GM12878 (cell line): ENCODE measurements around the gene TSPAN7. TPM values are rescaled to one million over a fixed set of nuclear protein-coding genes. Genes with fewer than 3 reads are reported as not detected.
A peak's percentile ranks its signal among the peaks of the same experiment; 100 is the strongest.

Experiments used
- ATAC-seq: fragments of 200-7000 bp; cut with Tn5 transposase; 3 replicates; pipeline ENCODE4 v1.9.1; 2020; ENCODE audit warnings: mild to moderate bottlenecking, moderate library complexity
- BruUV-seq: library from RNA; stranded (reverse); fragments of 400-500 nt; replicated peaks from 2 replicates; lab custom pipeline; 2021; lab: Mats Ljungman, UMichigan
- CTCF ChIA-PET: fragments of 300-600 bp; sonication (Branson Sonifier 250); formaldehyde crosslinking; extraction: SDS; loops from one replicate; lab custom pipeline; 2021; ENCODE audit warnings: inconsistent platforms; lab: Yijun Ruan, JAX
- POLR2A ChIA-PET: fragments of 350-600 bp; formaldehyde crosslinking; extraction: SDS; loops from one replicate; lab custom pipeline; 2021; ENCODE audit warnings: inconsistent platforms; lab: Charles Lee
- RAD21 ChIA-PET: fragments of 300-600 bp; sonication (Branson Sonifier 250); formaldehyde crosslinking; loops from one replicate; lab custom pipeline; 2023; ENCODE audit warnings: antibody characterized with exemption; ENCODE audit not compliant: unreplicated experiment; lab: Charles Lee
- SMC1A ChIA-PET: fragments of 300-600 bp; sonication (Branson Sonifier 250); formaldehyde crosslinking; loops from one replicate; lab custom pipeline; 2023; ENCODE audit not compliant: unreplicated experiment, uncharacterized antibody; lab: Charles Lee
- DNase-seq: peaks from one replicate; pipeline ENCODE4 v3.0.0-alpha.2; 2011; ENCODE audit warnings: low read depth, low spot score
- FAIRE-seq: peaks from 3 replicates; lab custom pipeline; 2011; peaks lifted over from hg19 to GRCh38; lab: Jason Lieb, UNC
- H2AFZ ChIP-seq: 2 replicates; pipeline ENCODE4 v1.6.0; 2011; ENCODE audit warnings: low read depth, low read length, control low read depth; ENCODE audit not compliant: control insufficient read depth
- H3K27ac ChIP-seq: 2 replicates; pipeline ENCODE4 v1.5.1; 2011; ENCODE audit warnings: control low read depth; ENCODE audit not compliant: control insufficient read depth, insufficient read depth
- H3K27me3 ChIP-seq, 2 experiments: replicated peaks in 1 of 2; 2 replicates each; pipeline versions ENCODE4 v1.6.0 to v1.6.1; 2011; ENCODE audit warnings: low read length in 1 of 2; ENCODE audit not compliant: control insufficient read depth in 2 of 2, insufficient read depth in 2 of 2
- H3K36me3 ChIP-seq, 2 experiments: 2 replicates each; pipeline ENCODE4 v1.5.1; 2011; ENCODE audit warnings: low read length in 1 of 2; ENCODE audit not compliant: control insufficient read depth in 2 of 2, insufficient read depth in 2 of 2
- H3K4me1 ChIP-seq: 2 replicates; pipeline ENCODE4 v1.6.1; 2011; ENCODE audit warnings: mild to moderate bottlenecking, low read length, moderate library complexity, mixed read lengths; ENCODE audit not compliant: control insufficient read depth, insufficient read depth
- H3K4me2 ChIP-seq: 2 replicates; pipeline ENCODE4 v1.6.0; 2011; ENCODE audit warnings: control low read depth; ENCODE audit not compliant: control insufficient read depth, insufficient read depth
- H3K4me3 ChIP-seq: fragments of 200-600 bp; sonication (generic); 2 replicates; pipeline ENCODE4 v1.5.1; 2016
- H3K79me2 ChIP-seq: 2 replicates; pipeline ENCODE4 v1.6.0; 2011; ENCODE audit warnings: low read length; ENCODE audit not compliant: control insufficient read depth, insufficient read depth
- H3K9ac ChIP-seq: 2 replicates; pipeline ENCODE4 v1.8.0; 2011; ENCODE audit warnings: low read length, control low read depth, mixed read lengths; ENCODE audit not compliant: control insufficient read depth, insufficient read depth
- H3K9me3 ChIP-seq: replicated peaks from 3 replicates; pipeline ENCODE4 v1.5.1; 2011; ENCODE audit warnings: mild to moderate bottlenecking, low read length; ENCODE audit not compliant: control insufficient read depth, insufficient read depth
- H4K20me1 ChIP-seq: 2 replicates; pipeline ENCODE4 v1.6.0; 2011; ENCODE audit not compliant: control insufficient read depth, insufficient read depth
- ATF7 ChIP-seq: fragments of 450-650 bp; IDR thresholded peaks from 2 replicates; pipeline ENCODE4 v1.6.1; 2016; ENCODE audit warnings: low read depth, mild to moderate bottlenecking
- BHLHE40 ChIP-seq, 2 experiments: fragments of 450-650 bp in 1 of 2; IDR thresholded peaks; 2 replicates each; pipeline ENCODE4 v1.6.1; 2011 to 2017; ENCODE audit warnings: low read depth in 2 of 2, borderline replicate concordance in 1 of 2, improper control_type of control experiment in 1 of 2, low read length in 1 of 2, mild to moderate bottlenecking in 1 of 2
- CBX5 ChIP-seq: sonication (generic); IDR thresholded peaks from 2 replicates; pipeline ENCODE4 v1.6.1; 2016; ENCODE audit warnings: low read depth, moderate library complexity, mild to moderate bottlenecking, inconsistent platforms
- CTCF ChIP-seq, 3 experiments: IDR thresholded peaks in 2 of 3; conservative IDR thresholded peaks in 1 of 3; 2 replicates each; pipeline ENCODE4 v1.5.1; 2011; ENCODE audit warnings: low read depth in 3 of 3, low read length in 3 of 3, mild to moderate bottlenecking in 3 of 3, control low read depth in 2 of 3, moderate library complexity in 2 of 3, inconsistent platforms in 1 of 3, mixed read lengths in 1 of 3; ENCODE audit not compliant: control insufficient read depth in 2 of 3, insufficient read depth in 1 of 3; ENCODE audit errors: extremely low read depth in 1 of 3
- EED ChIP-seq: sonication (generic); IDR thresholded peaks from 2 replicates; pipeline ENCODE4 v1.6.1; 2016; ENCODE audit warnings: antibody characterized with exemption, low read depth
- HDGF ChIP-seq: fragments of 450-650 bp; IDR thresholded peaks from 2 replicates; pipeline ENCODE4 v1.6.1; 2016; ENCODE audit warnings: antibody characterized with exemption
- IRF3 ChIP-seq: fragments of 450-650 bp; IDR thresholded peaks from 2 replicates; pipeline ENCODE4 v1.6.1; 2014; ENCODE audit warnings: mild to moderate bottlenecking
- MYB ChIP-seq: fragments of 150-350 bp; IDR thresholded peaks from 2 replicates; pipeline ENCODE4 v1.6.1; 2014; ENCODE audit warnings: mild to moderate bottlenecking, low read depth, low read length, borderline replicate concordance
- NBN ChIP-seq: fragments of 450-650 bp; IDR thresholded peaks from 2 replicates; pipeline ENCODE4 v1.6.1; 2016
- NFYA ChIP-seq: IDR thresholded peaks from 2 replicates; pipeline ENCODE4 v1.6.1; 2011; ENCODE audit warnings: low read depth, mild to moderate bottlenecking, low read length, improper control_type of control experiment, borderline replicate concordance
- NR2C1 ChIP-seq: fragments of 450-650 bp; IDR thresholded peaks from 2 replicates; pipeline ENCODE4 v1.6.1; 2017; ENCODE audit warnings: antibody characterized with exemption, mild to moderate bottlenecking, moderate library complexity
- PKNOX1 ChIP-seq: fragments of 450-650 bp; IDR thresholded peaks from 2 replicates; pipeline ENCODE4 v1.6.1; 2016; ENCODE audit warnings: mild to moderate bottlenecking
- POLR2A ChIP-seq: IDR thresholded peaks from 2 replicates; pipeline ENCODE4 v1.6.1; 2011; ENCODE audit warnings: low read depth, mild to moderate bottlenecking, low read length
- SIN3A ChIP-seq: IDR thresholded peaks from 2 replicates; pipeline ENCODE4 v1.6.1; 2012; ENCODE audit warnings: low read depth, low read length, improper control_type of control experiment
- SP1 ChIP-seq: IDR thresholded peaks from one replicate; pipeline ENCODE4 v1.6.1; 2011; ENCODE audit warnings: low read depth, low read length
- WGBS: methylation state at CpG from one replicate; pipeline ENCODE4 v1.1.6; 2016; ENCODE audit warnings: low lambda C conversion rate; ENCODE audit not compliant: insufficient replicate concordance, insufficient coverage; ENCODE audit errors: missing lambda C conversion rate; 5-methylcytosine and 5-hydroxymethylcytosine counted together
- in situ Hi-C: fragments of 300-500 bp; cut with MboI; formaldehyde crosslinking; loops from 9 replicates; pipeline ENCODE4 v1.14.3; 2018; ENCODE audit warnings: mixed read lengths
- intact Hi-C: fragments of 100-400 bp; cut with micrococcal nuclease; formaldehyde crosslinking; loops from one replicate; pipeline ENCODE4 v1.14.2; 2022; ENCODE audit not compliant: unreplicated experiment
- polyA plus RNA-seq, 11 experiments: library from polyadenylated mRNA; depleted of rRNA in 4 of 11; unstranded in 6 of 11; stranded (reverse) in 5 of 11; fragments of >200 nt; fragmentation: Nextera tagmentation in 4 of 11; fragmentation: Illumina TruSeq in 1 of 11; extraction: Ambion mirVana in 4 of 11; extraction: Trizol in 1 of 11; gene quantifications; 1 replicate in 1 of 11; 2 replicates in 10 of 11; pipeline versions ENCODE4 v1.2.1 to v1.2.3, GENCODE V29; 2011 to 2016; ENCODE audit warnings: inconsistent platforms in 2 of 11, missing spikeins in 2 of 11, low read depth in 1 of 11
- total RNA-seq, 4 experiments: library from RNA; depleted of rRNA in 3 of 4; stranded (reverse); fragments of >200 nt in 3 of 4; fragmentation: Illumina TruSeq in 1 of 4; extraction: Trizol in 1 of 4; gene quantifications; 2 replicates each; pipeline versions ENCODE4 v1.2.1 to v1.2.3, GENCODE V29; 2013 to 2021

TSPAN7 gene
- total and polyA plus RNA-seq, 10 of the 15 experiments (the other 5 are each of a cell fraction or from before 2014, with no cell fraction given) = 0.04 to 0.77 (median 0.14) TPM; not detected in 4

GRCh38 chrX:38628587-38628986, 67.2 kb downstream of the TSPAN7 start:
- POLR2A ChIA-PET = no interaction called here
- TF ChIP-seq BHLHE40 (IDR thresholded peaks at IDR 0.05; ENCODE audit: borderline replicate concordance in 1 of 2, low read depth in 2 of 2, low read length in 1 of 2) (no peak), SIN3A (no peak), ATF7 (peak; percentile 50; the same call in 1 of the 2 replicates)
- ATAC-seq = no peak
- Histone ChIP-seq H3K4me3 (no peak overlapping the region), H3K79me2 (no peaks in the 10 kb centered on the region), H2AFZ (no peak overlapping the region), H3K27ac (no peak overlapping the region), H3K9ac (no peak overlapping the region), H3K36me3 (no peaks in the 10 kb centered on the region), H3K9me3 (no peaks in the 10 kb centered on the region), H3K4me1 (no peaks in the 10 kb centered on the region), H3K4me2 (no peak overlapping the region), H3K27me3 (no peaks in the 10 kb centered on the region), H4K20me1 (no peaks in the 10 kb centered on the region)
- SMC1A ChIA-PET = interaction anchor here (0.7 to 3.6 kb wide), 6 partner anchors 12 to 126 kb away, joined by 3 to 18 read pairs (median 4); no protein-coding TSS in a partner anchor
- FAIRE-seq = no peak
- no peak for DNase-seq
- in situ Hi-C loops (no loop called here), intact Hi-C loops (no loop called here)
- RAD21 ChIA-PET = interaction anchor here (1.1 to 2.1 kb wide), 4 partner anchors 23 to 33 kb away, joined by 4 to 14 read pairs (median 6); no protein-coding TSS in a partner anchor
- CTCF ChIA-PET = interaction anchor here (1.3 to 3.4 kb wide), 10 partner anchors 9 to 358 kb away, joined by 3 to 21 read pairs (median 8); no protein-coding TSS in a partner anchor
- BruUV-seq = no TSS peak

- H3K36me3 ChIP-seq = no peaks in the 10 kb centered on the region
- H3K79me2 ChIP-seq = no peaks in the 10 kb centered on the region
- no peak for DNase-seq
- intact Hi-C loops = no loop called here
- no peaks in the 10 kb centered on the region for H3K4me1 ChIP-seq
- FAIRE-seq = no peak
- no peaks in the 10 kb centered on the region for H4K20me1 ChIP-seq
- no TSS peak for BruUV-seq
- ChIA-PET CTCF (no interaction called here), RAD21 (interaction anchor here (1.4 kb wide), 1 partner anchor 26 kb away, joined by 3 read pairs; no protein-coding TSS in a partner anchor), SMC1A (interaction anchor here (1.0 to 1.2 kb wide), 2 partner anchors 11 to 19 kb away, joined by 3 to 4 read pairs; no protein-coding TSS in a partner anchor), POLR2A (interaction anchor here (0.5 to 0.7 kb wide), 2 partner anchors 8 to 527 kb away, joined by 3 read pairs; no protein-coding TSS in a partner anchor)
- WGBS = 0% methylated on average over 2 of the region's 2 CpGs
- no peak overlapping the region for H3K4me3 ChIP-seq
- no peaks in the 10 kb centered on the region for H3K9me3 ChIP-seq
- no peaks in the 10 kb centered on the region for H3K27me3 ChIP-seq
- no peak overlapping the region for H3K4me2 ChIP-seq
- no peak for ATAC-seq
- no peak overlapping the region for H3K27ac ChIP-seq
- no peak overlapping the region for H3K9ac ChIP-seq
- in situ Hi-C loops = no loop called here
- H2AFZ ChIP-seq = no peak overlapping the region; the same call in 1 of the 2 replicates
- TF ChIP-seq NFYA (no peak), MYB (no peak), CTCF (IDR thresholded peaks at IDR 0.05 in 2 of 3, conservative IDR thresholded peaks at IDR 0.05 in 1 of 3; ENCODE audit: control insufficient read depth in 2 of 3, extremely low read depth in 1 of 3, insufficient read depth in 1 of 3, low read depth in 3 of 3, low read length in 3 of 3) (no peak), NBN (no peak), EED (no peak), IRF3 (no peak), HDGF (no peak), POLR2A (no peak), PKNOX1 (no peak), CBX5 (no peak), NR2C1 (no peak), SP1 (no peak)
Measured at GRCh38 chrX:38632516-38632915, 71.2 kb downstream of the TSPAN7 start.
